Large intestine (tissue), 3 donors: Measurements from ENCODE around the gene HDAC4. TPM values are rescaled to one million over a fixed set of nuclear protein-coding genes. Genes with fewer than 3 reads are reported as not detected.

ENCODE experiments used
- DNase-seq, 2 donors: peaks; one replicate each; pipeline versions ENCODE4 v3.0.0 to v3.0.0-alpha.2; 2013
- H3K27ac ChIP-seq: one replicate; pipeline ENCODE4 v1.5.1; 2013; ENCODE audit warnings: low read length
- H3K27me3 ChIP-seq: 2 replicates; pipeline ENCODE4 v1.6.1; 2013; ENCODE audit warnings: low read length; ENCODE audit not compliant: control insufficient read depth, insufficient read depth
- H3K36me3 ChIP-seq: 2 replicates; pipeline ENCODE4 v1.6.1; 2013; ENCODE audit warnings: low read length; ENCODE audit not compliant: control insufficient read depth, insufficient read depth
- H3K4me1 ChIP-seq: one replicate; pipeline ENCODE4 v1.6.1; 2013; ENCODE audit warnings: low read length; ENCODE audit not compliant: control insufficient read depth, insufficient read depth
- H3K4me3 ChIP-seq: one replicate; pipeline ENCODE4 v1.5.1; 2013; ENCODE audit warnings: low read length
- H3K9me3 ChIP-seq: one replicate; pipeline ENCODE4 v1.6.1; 2013; ENCODE audit warnings: mild to moderate bottlenecking, low read depth, low read length, moderate library complexity; ENCODE audit not compliant: control insufficient read depth
- WGBS: methylation state at CpG from one replicate; pipeline ENCODE4 v1.1.5; 2013; ENCODE audit warnings: low lambda C conversion rate; ENCODE audit not compliant: insufficient coverage; 5-methylcytosine and 5-hydroxymethylcytosine counted together
- polyA plus RNA-seq: library from polyadenylated mRNA; unstranded; fragments of 120-200 nt; gene quantifications from one replicate; pipeline ENCODE4 v1.2.1, GENCODE V29; 2013

The HDAC4 gene
- polyA plus RNA-seq, 1 donor: 10.7 TPM

DNA sequence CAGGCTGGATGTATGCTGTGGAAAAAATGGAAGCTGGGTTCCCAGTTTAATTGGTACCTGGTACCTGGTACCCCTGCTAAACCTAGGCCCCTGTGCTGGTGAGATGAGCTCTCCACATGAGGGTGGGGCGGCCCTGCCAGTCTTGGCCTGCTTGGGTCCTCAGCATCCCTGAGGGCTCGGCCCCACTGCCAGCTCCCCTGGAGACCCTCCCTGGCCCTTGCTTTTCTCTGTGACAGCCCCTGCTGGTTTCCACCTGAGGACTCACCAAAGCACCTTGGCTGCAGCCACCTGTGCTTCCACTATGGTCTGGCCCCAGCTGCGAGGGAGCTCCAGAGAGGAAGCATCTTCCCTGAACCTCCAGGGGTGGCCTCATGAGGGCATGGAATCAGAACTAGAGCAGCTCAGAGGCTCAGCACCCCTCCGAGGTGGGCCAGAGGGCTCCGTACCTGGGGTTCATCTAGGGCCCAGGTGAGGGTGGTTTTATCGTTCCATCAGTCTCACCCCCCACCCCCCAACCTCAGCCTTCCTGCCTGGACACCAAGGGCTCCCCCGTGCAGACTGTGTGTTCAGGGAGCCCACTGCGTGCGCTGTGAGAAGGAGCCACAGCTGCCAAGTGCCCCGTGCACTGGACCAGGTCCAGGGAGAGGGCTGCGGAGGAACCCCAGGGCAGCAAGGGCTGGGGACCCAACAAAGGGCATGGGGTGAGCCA, 23.7 kb upstream of the HDAC4 start:
- no peaks in the 10 kb centered on the region for H3K36me3 ChIP-seq
- H3K4me3 ChIP-seq: no peak overlapping the region
- 100% methylated on average over 1 of the region's 11 CpGs for WGBS
- H3K4me1 ChIP-seq: no peaks in the 10 kb centered on the region
- H3K27me3 ChIP-seq: peaks cover 8% of the 10 kb centered on the region
- no peak overlapping the region for H3K27ac ChIP-seq
- no peaks in the 10 kb centered on the region for H3K9me3 ChIP-seq
- no peak for DNase-seq

DNA sequence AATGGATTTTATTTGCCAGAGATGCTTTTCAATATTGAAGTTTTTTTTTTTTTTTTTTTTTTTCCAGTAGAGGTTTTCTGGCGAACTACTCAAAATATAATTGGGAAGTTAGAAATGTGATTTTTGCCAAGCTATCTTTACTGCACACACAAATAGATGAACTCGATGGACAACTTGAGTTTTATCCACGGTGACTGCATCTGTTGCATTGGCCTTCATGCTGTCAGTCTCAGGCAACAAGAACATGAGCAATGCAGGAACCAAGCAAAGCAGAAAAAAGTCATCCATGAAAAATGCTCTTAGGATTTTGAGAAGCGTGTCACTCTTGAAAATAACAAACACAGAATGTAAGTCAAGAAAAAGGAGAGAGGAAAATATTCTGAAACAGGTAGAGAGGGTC, 22.7 kb upstream of the HDAC4 start:
- no peaks in the 10 kb centered on the region for H3K9me3 ChIP-seq
- DNase-seq: no peak
- H3K36me3 ChIP-seq: no peaks in the 10 kb centered on the region
- no peak overlapping the region for H3K27ac ChIP-seq
- H3K27me3 ChIP-seq: peaks cover 8% of the 10 kb centered on the region
- no peak overlapping the region for H3K4me3 ChIP-seq
- no peaks in the 10 kb centered on the region for H3K4me1 ChIP-seq
- 100% methylated on average over 2 of the region's 4 CpGs for WGBS

DNA sequence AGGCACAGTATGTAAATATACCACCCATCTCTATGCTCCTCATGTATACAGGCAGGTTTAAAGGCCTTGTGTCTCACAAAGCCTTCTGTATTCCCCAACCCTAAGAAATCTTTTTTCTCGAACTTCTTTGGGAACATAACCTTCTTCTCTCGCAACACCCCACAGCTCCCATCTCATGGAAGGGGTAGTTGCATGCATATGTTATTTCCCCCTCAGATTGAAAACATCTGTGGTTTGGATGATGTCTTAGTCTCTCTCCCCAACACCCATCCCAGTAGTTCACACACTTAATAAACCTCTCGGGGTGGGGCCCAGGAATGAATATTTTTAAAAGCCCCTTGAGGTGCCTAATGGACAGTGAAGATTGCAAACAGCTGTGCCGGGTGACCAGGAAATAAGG, 21.0 kb upstream of the HDAC4 start:
- DNase-seq: no peak
- WGBS: 80% methylated on average over 1 of the region's 4 CpGs
- H3K9me3 ChIP-seq: no peaks in the 10 kb centered on the region

DNA sequence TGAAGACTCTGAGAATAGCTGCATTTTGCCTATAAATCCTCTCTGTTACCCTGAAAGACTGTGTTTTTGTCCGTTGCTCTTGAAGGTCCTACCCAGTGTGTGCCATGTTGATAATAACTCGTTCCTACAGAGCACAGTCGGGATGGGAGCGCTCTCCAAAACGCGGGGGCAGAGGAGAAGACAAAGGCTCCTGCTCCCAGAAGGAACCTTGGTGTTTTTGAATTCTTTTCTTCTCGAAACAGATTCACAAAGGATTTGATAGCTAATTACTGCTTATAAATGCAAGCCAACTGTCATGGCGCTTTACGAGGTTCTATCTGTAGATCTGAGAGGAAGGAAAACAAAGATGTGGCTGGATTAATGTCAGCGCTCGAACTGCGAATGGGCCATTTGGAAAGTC, 19.3 kb upstream of the HDAC4 start:
- no peaks in the 10 kb centered on the region for H3K27me3 ChIP-seq
- no peaks in the 10 kb centered on the region for H3K36me3 ChIP-seq
- no peak overlapping the region for H3K27ac ChIP-seq
- H3K4me3 ChIP-seq: no peak overlapping the region
- WGBS: no CpG with 5 or more reads among the region's 12 CpGs
- DNase-seq: no peak
- H3K9me3 ChIP-seq: no peaks in the 10 kb centered on the region
- no peaks in the 10 kb centered on the region for H3K4me1 ChIP-seq

More for the DNA sequence above, 21.0 kb upstream of the HDAC4 start:
- H3K4me1 ChIP-seq: no peaks in the 10 kb centered on the region
- H3K4me3 ChIP-seq: no peak overlapping the region
- H3K36me3 ChIP-seq: no peaks in the 10 kb centered on the region
- peaks cover 8% of the 10 kb centered on the region for H3K27me3 ChIP-seq
- H3K27ac ChIP-seq: no peak overlapping the region

DNA sequence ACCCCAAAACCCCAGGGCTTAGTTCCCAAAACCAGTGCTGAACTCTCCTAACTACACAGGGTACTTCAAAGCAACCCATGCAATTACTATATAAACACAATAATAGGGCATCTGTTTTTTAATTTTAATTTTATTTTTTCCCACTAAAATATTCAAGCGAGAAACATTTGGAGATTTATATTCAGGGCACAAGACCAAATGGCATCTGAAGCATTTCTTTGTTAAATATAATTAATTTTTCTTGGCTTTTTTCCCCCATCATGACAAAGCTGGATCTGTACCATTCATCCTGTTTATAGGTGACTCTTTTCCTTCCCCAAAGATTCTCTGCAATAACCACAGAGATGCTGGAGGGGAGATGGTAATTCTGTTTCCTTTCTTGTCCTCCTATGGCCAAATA, 18.1 kb upstream of the HDAC4 start:
- no peaks in the 10 kb centered on the region for H3K27me3 ChIP-seq
- no peak overlapping the region for H3K4me3 ChIP-seq
- H3K4me1 ChIP-seq: no peaks in the 10 kb centered on the region
- no peak overlapping the region for H3K27ac ChIP-seq
- no peaks in the 10 kb centered on the region for H3K9me3 ChIP-seq
- 100% methylated on average over 1 of the region's 1 CpG for WGBS
- H3K36me3 ChIP-seq: no peaks in the 10 kb centered on the region
- no peak for DNase-seq

DNA sequence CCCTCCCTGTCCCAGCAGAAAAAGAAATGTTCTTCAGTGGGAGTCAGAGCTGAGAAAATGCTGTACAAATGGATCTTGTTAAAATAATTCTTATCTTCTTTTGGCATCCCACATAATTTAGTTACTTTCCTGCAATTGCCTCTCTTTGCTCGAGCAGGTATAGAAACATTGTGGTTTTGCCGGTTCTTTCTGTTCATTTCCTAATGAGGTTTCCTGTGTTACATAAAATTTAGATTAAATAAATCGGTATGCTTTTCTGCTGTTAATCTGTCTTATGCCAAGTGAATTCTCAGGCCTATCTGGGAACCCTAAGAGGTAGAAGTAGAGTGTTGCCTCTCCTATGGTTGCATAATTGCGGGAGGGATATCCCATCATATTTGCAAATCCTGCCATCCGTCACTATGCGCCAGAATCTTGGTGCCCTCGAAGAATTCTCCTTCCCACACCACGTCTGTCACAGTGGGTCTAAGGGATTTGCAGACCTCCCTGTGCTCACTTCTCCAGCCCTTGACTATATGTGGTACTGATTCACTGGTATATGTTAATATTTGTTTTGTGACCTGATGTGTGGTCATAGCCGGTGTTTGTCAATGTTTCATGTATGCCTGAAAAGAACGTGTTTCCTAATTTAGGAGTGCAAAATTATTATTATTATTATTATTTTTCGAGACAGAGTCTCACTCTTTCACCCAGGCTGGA, 12.2 kb upstream of the HDAC4 start:
- WGBS: 100% methylated on average over 1 of the region's 11 CpGs
- Histone ChIP-seq H3K9me3 (no peaks in the 10 kb centered on the region), H3K36me3 (no peaks in the 10 kb centered on the region), H3K27ac (no peak overlapping the region), H3K4me3 (no peak overlapping the region), H3K27me3 (peaks cover 5% of the 10 kb centered on the region), H3K4me1 (no peaks in the 10 kb centered on the region)
- DNase-seq: no peak

DNA sequence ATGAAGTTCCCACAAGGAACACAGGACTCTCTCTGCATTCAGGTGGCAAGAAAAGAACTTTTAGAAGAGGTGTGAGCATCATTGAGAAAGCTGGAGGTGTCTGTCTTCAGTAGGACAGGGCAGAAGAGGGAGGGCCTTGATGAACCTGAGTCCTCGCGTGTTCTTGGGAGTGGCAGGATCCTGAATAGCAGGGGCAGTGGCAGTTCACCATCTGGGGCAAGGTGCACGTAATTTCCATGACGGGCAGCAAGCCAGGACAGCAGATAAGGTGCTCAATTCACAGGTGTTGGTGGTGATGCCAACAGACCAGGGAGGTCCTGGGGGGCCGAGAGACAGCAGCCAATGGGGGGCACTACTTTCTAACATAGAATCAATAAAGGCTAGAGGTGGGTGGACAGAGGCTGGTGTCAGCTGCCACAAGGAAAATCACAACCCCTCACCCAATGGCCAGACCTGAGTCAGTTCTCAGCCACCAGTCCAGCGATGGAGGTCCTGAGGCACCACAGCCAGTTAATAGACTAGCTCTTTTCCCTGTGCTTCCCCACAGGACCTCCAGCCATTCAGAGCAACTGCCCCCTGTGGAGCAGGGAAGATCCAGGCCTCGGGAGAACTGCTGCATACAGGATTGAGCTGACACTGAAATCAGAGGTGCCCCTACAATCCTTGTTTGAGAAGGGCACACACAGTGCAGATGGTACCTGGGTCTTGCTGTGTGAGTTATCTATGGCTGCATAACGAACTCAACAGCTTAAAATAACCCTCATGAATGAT, 10.9 kb upstream of the HDAC4 start:
- DNase-seq: no peak
- H3K4me3 ChIP-seq: no peak overlapping the region
- H3K36me3 ChIP-seq: no peaks in the 10 kb centered on the region
- H3K27me3 ChIP-seq: peaks cover 5% of the 10 kb centered on the region
- H3K4me1 ChIP-seq: no peaks in the 10 kb centered on the region
- H3K27ac ChIP-seq: no peak overlapping the region
- no CpG with 5 or more reads among the region's 8 CpGs for WGBS
- no peaks in the 10 kb centered on the region for H3K9me3 ChIP-seq

DNA sequence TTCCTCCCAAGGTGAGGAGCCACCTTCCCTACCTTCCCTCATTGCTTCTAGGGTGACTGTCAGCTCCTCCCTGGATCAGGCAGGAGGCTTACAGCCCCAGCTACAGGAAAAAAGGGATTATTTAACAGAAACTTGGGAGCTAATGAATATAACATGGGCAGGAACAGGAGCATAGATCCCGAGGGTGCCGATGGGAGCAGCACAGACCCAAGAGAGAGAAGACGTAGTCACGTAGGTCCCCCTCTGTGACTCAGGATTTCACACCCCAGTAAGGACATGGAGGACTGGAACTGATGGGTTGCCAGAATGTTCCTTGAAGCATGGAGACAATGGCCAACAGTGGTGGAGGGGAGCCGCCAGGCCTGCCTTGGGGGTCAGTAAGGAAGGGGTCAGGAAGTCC, 10.3 kb upstream of the HDAC4 start:
- no peak overlapping the region for H3K27ac ChIP-seq
- H3K27me3 ChIP-seq: peaks cover 5% of the 10 kb centered on the region
- H3K9me3 ChIP-seq: no peaks in the 10 kb centered on the region
- H3K36me3 ChIP-seq: no peaks in the 10 kb centered on the region
- H3K4me3 ChIP-seq: no peak overlapping the region
- WGBS: 100% methylated on average over 2 of the region's 5 CpGs
- DNase-seq: no peak
- no peaks in the 10 kb centered on the region for H3K4me1 ChIP-seq

DNA sequence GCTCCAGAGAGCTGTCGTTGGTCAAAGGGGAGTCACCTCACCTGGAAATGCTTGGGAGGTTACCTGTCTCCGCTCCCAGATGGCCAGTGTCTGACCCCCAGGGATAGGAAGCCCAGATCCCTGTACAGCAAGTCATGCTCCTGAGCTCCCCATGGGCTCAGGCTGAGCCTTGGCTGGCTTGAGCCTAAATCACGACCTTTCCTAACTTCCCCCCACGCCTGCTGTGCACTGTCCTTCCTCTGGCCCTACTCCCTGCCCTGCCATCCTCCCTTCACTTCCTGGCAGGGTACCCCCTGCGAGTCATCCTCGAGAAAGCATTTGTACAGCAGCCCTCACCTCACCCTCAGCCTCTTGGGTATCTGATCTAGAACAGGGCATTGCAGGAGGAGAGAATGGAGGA, 9.2 kb upstream of the HDAC4 start:
- Histone ChIP-seq H3K9me3 (no peaks in the 10 kb centered on the region), H3K36me3 (no peaks in the 10 kb centered on the region), H3K4me1 (no peaks in the 10 kb centered on the region), H3K27me3 (peaks cover 5% of the 10 kb centered on the region), H3K4me3 (no peak overlapping the region), H3K27ac (no peak overlapping the region)
- WGBS: no CpG with 5 or more reads among the region's 6 CpGs
- DNase-seq: no peak

DNA sequence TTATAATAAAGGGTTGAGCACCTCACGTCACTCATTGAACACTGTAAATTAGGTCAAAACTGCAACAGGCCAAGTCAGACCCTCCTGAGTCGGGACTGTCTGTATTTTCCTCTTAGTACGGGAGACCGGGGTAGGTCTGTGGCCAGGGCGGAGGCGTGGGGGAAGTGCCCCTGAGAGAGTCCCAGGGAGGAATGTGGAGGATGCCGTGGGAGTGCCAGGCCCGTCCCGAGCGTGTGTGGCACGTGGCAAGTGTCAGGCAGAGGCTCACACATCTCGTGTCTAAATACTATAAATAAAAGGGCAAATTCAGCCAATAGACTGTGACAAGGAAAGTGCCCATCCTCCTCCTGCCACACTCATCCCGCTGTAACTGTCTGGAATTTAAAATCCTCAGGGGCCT, 6.3 kb upstream of the HDAC4 start:
- H3K27me3 ChIP-seq: peaks cover 5% of the 10 kb centered on the region
- H3K4me3 ChIP-seq: no peak overlapping the region
- H3K36me3 ChIP-seq: no peaks in the 10 kb centered on the region
- H3K9me3 ChIP-seq: no peaks in the 10 kb centered on the region
- DNase-seq: no peak
- no peaks in the 10 kb centered on the region for H3K4me1 ChIP-seq
- WGBS: no CpG with 5 or more reads among the region's 13 CpGs
- H3K27ac ChIP-seq: no peak overlapping the region
